GM19023 (cell line): ENCODE measurements around the gene CFAP90.
A peak's percentile ranks its signal among the peaks of the same experiment; 100 is the strongest.

Source experiments
- ATAC-seq: cut with Tn5 transposase; IDR thresholded peaks from one replicate; pipeline ENCODE4 v1.9.1; 2021; ENCODE audit warnings: mild to moderate bottlenecking, moderate library complexity; ENCODE audit not compliant: unreplicated experiment

The CFAP90 gene, protein sequence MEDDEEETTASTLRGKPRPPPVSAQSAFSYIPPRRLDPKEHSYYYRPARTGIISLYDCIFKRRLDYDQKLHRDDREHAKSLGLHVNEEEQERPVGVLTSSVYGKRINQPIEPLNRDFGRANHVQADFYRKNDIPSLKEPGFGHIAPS

GRCh38 chr5:7850395-7851239 is at the start of gene CFAP90:
CFAP90 (minus strand) TSS chr5:7851133; CDS start chr5:7851021, 112 bp downstream.
- ATAC-seq, result no peak

- no peak for ATAC-seq
Observed at GRCh38 chr5:7897014-7897600, 46.2 kb upstream of the CFAP90 start.

DNA sequence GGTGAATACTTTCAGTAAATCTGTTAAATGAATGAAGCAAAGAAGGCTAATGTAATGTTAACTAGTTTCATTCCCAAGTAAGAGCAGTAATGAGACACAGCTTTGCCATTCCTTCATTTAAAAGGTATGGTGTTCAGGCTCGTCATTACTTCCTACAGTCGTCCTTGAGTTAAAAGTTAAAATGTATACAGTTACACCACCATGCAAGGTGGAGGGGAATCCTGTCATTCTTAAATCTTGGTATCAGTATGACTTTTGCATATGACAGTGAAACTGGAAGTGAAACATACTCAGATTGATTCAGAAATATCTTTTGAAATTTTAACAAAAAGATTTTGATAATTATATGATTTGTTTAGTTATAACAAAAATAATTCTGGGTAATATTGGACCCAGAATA is 43.9 kb upstream of the CFAP90 start:
- peak; percentile 97 for ATAC-seq

- no peak for ATAC-seq
Observed at GRCh38 chr5:7894439-7894838, 43.5 kb upstream of the CFAP90 start.

GRCh38 chr5:7888901-7889300 is 38.0 kb upstream of the CFAP90 start:
- ATAC-seq, result no peak

GRCh38 chr5:7886849-7887475 is 36.0 kb upstream of the CFAP90 start:
- no peak for ATAC-seq

DNA sequence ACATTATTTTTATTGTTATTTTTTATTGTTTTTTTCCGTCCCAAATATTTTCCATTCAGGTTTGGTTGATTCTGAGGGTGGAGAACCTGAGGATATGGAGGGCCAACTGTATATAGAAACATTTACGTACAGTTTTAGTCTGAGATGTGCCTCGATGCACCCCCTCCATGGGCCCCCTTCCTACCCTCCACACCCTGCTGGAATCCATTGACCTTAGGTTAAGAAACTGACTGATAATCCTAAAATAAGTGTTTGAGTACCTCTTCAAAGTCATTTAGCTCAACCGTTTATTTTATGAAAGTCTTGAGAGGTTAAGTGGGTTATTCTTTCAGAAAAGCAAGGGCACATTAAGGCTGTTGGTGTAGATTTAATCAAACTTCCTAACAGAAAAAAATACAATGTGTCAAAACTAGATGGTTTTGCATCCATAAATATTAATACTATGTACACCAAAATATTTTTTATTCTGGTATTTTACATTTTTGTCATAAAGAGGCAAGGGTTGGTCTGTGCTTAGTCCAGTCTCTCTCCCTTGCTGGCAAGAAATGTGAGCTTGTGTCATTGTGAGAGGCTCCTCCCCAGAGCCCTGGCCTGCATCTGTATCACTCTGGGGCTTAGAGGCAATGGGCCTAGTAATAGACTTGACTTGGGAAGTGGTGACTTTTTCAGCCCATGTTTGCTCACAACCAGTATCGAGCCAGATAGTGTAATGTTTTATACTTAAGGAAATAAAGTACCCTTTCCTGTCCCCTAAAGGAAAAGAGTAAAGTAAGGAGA is 33.7 kb upstream of the CFAP90 start:
- ATAC-seq, result no peak

- ATAC-seq, result no peak
Observed at GRCh38 chr5:7882926-7883325, 32.0 kb upstream of the CFAP90 start.

DNA sequence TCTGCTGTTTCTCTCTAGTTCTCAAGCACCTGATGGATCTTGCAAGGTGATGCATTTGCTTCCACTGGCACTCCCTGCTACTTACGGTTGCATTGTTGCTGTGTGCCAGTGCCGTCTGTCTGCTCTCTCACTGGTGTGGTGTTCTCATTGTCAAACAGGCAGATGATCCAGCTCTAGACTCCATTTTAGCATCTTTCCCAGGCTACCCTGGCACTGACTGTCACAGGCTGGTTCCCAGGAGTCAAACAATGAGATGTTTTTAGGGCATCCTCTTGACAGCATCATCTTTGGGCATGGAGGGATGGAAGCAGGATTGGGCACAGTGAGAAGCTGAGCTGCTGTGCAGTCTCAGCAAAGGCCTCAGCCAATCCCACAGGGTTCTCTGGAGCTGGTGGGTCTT is 30.9 kb upstream of the CFAP90 start:
- no peak for ATAC-seq

GRCh38 chr5:7881091-7881490 is 30.2 kb upstream of the CFAP90 start:
- ATAC-seq, result no peak

- peak; percentile 96 for ATAC-seq
Observed at GRCh38 chr5:7878381-7878873, 27.5 kb upstream of the CFAP90 start.

GRCh38 chr5:7877851-7878250 is 26.9 kb upstream of the CFAP90 start:
- no peak for ATAC-seq

DNA sequence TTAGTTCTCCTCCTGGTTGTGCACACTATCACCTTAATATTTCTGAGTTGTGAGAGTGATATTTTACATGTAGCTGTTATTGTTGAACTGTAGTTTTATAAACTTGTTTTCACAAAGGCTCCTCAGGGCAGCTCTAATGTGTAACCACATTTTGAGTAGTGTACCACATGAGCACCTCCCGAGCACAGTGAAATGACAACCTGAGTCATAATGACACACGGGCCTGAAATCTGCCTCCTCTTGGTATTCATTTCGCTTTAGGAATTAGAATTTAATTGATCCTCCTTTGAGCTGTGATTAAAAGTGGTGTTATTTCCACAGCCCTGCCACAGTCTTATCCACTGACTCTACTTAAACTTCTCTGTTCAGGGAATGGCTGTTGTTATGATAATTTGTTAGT is 25.9 kb upstream of the CFAP90 start:
- no peak for ATAC-seq

DNA sequence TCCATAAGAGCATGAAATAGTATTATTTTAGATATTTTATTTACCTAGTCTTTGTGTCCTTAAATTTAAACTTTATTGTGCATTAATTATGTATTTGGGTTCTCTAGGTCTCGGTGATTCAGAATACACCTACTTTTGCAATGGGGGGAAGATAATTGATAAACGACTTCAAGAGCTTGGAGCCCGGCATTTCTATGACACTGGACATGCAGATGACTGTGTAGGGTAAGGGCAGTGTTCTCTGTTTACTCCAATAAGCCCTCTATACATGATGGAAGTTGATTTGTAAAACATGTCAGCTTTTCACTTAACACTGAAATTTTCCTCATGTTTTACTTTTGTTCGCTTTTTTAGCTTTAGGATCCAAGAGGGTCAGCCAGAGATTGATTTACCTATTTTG is 24.2 kb upstream of the CFAP90 start:
- ATAC-seq, result no peak

- no peak for ATAC-seq
Observed at GRCh38 chr5:7874639-7875038, 23.7 kb upstream of the CFAP90 start.

DNA sequence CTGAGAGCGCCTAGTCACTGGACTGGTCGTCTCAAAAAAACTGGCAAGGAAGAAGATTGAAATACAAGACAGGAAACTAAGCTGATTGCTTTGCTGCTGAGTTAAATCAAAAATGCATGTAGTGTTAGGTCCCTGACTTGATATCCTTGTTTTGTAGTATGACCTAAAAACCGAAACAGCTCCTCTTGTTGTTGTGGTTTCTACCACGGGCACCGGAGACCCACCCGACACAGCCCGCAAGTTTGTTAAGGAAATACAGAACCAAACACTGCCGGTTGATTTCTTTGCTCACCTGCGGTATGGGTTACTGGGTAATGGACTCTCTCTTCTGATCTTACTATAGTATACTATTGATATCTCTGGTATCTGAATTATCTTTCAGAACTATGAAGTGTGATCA is 22.3 kb upstream of the CFAP90 start:
- no peak for ATAC-seq

- no peak for ATAC-seq
Observed at GRCh38 chr5:7872517-7873130, 21.7 kb upstream of the CFAP90 start.

- no peak for ATAC-seq
Observed at GRCh38 chr5:7871653-7872052, 20.7 kb upstream of the CFAP90 start.

DNA sequence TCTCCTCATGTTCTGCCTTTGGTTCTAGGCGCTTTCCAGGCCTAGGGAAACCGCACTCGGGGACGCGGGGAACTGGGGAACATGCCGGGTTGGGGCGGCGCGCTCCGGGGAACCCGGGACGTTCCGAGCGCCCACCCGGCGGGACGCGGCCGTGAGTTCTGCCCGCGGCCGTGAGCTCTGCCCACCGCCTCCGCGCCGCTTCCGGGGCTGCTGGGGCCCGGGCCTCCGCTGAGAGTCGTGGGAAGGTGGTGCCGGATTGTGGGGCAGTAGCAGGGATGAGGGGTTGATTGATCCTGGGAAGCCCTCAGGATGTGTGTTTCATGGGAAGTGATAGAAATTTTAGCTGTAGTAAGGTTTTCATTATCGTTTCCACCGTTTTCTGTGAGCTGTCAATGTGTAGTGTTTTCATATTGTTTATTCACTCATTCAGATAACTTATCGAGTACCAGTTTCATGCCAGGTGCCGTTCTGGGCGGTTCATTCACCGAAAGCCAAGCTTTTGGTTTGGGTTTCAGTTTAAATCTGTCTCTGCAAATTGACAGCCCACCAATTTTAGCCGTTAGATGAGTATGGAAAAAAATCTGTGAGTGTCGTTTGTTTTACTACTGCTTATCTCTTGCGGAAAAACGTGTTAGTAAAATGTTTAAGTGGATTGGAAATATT is 18.7 kb upstream of the CFAP90 start:
- ATAC-seq, result peak; percentile 34
